MM.1S (cell line): ENCODE measurements around the gene DKK2.

ENCODE experiments used
- CTCF ChIP-seq: fragments of 300-600 bp; sonication (generic); IDR thresholded peaks from 2 replicates; pipeline ENCODE4 v1.5.1; 2016; ENCODE audit warnings: antibody characterized with exemption, low read length, mixed read lengths
- EZH2 ChIP-seq: fragments of 300-600 bp; sonication (generic); optimal IDR thresholded peaks from 2 replicates; pipeline ENCODE3; 2017; ENCODE audit warnings: low read depth, mild to moderate bottlenecking, antibody characterized with exemption, low read length, mixed read lengths
- EZH2phosphoT487 ChIP-seq: fragments of 300-600 bp; sonication (generic); IDR thresholded peaks from 2 replicates; pipeline ENCODE4 v1.6.1; 2018; ENCODE audit warnings: antibody characterized with exemption, low read length

GRCh38 chr4:107046261-107046660, 10.1 kb upstream of the DKK2 start:
- TF ChIP-seq EZH2 (no peak), CTCF (no peak), EZH2phosphoT487 (no peak)
